HG03095 (cell line): ENCODE data around the gene OXSR1.
"Not testable (repeated sequence)": the region's sequence is repeated elsewhere in the genome, so short reads cannot be mapped to it uniquely, and the experiment has no call there.

Experiments
- ATAC-seq: cut with Tn5 transposase; IDR thresholded peaks from one replicate; pipeline ENCODE4 v1.9.1; 2021; ENCODE audit warnings: moderate library complexity; ENCODE audit not compliant: unreplicated experiment

OXSR1 gene

GRCh38 chr3:38265604-38266307 is 100.4 kb downstream of the OXSR1 start, which contains the start of gene SLC22A13:
TSS of gene SLC22A13 (plus strand) at chr3:38265812. CDS start at chr3:38265861, 49 bp downstream.
- no peak for ATAC-seq

- ATAC-seq: no peak
Observed at GRCh38 chr3:38266810-38267209, 101.5 kb downstream of the OXSR1 start.

- ATAC-seq: no peak
Observed at GRCh38 chr3:38267662-38268061, 102.3 kb downstream of the OXSR1 start.

- peak; percentile 29 for ATAC-seq
Observed at GRCh38 chr3:38268087-38268486, 102.8 kb downstream of the OXSR1 start.

- ATAC-seq: peak; percentile 61
Observed at GRCh38 chr3:38268522-38268921, 103.2 kb downstream of the OXSR1 start.

- no peak for ATAC-seq
Observed at GRCh38 chr3:38270606-38271005, 105.3 kb downstream of the OXSR1 start.

- ATAC-seq: no peak
Observed at GRCh38 chr3:38271553-38271952, 106.2 kb downstream of the OXSR1 start.

- no peak for ATAC-seq
Observed at GRCh38 chr3:38274864-38275649, 109.7 kb downstream of the OXSR1 start.

GRCh38 chr3:38275658-38276057 is 110.3 kb downstream of the OXSR1 start:
- no peak for ATAC-seq

GRCh38 chr3:38276081-38276916 is 111.0 kb downstream of the OXSR1 start:
- ATAC-seq: no peak

- ATAC-seq: no peak
Observed at GRCh38 chr3:38276917-38277630, 111.7 kb downstream of the OXSR1 start.

- ATAC-seq: no peak
Observed at GRCh38 chr3:38278841-38279240, 113.5 kb downstream of the OXSR1 start.

GRCh38 chr3:38281895-38282686 is 116.8 kb downstream of the OXSR1 start, which contains the start of gene SLC22A14:
TSS of gene SLC22A14 (plus strand) at chr3:38282294. CDS start at chr3:38306027, 23,733 bp downstream.
- no peak for ATAC-seq

GRCh38 chr3:38283810-38284755 is 118.7 kb downstream of the OXSR1 start:
- ATAC-seq: no peak

- ATAC-seq: no peak
Observed at GRCh38 chr3:38284756-38285150, 119.4 kb downstream of the OXSR1 start.

GRCh38 chr3:38289286-38290217 is 124.2 kb downstream of the OXSR1 start:
- not testable (repeated sequence) for ATAC-seq

- not testable (repeated sequence) for ATAC-seq
Observed at GRCh38 chr3:38297053-38297452, 131.7 kb downstream of the OXSR1 start.

GRCh38 chr3:38297537-38297936 is 132.2 kb downstream of the OXSR1 start:
- ATAC-seq: no peak
